LNCaP clone FGC (cell line): Measurements from ENCODE around the gene MYOF.
"Not testable (repeated sequence)": the region's sequence is repeated elsewhere in the genome, so short reads cannot be mapped to it uniquely, and the experiment has no call there.

Experiments used
- DNase-seq: peaks from one replicate; pipeline ENCODE4 v3.0.0-alpha.2; 2011; ENCODE audit warnings: low read depth
- H3K4me3 ChIP-seq: 2 replicates; pipeline ENCODE4 v1.5.1; 2011; ENCODE audit warnings: mild to moderate bottlenecking, low read depth, low read length, control low read depth
- CTCF ChIP-seq: IDR thresholded peaks from 2 replicates; pipeline ENCODE4 v1.5.1; 2012; ENCODE audit warnings: mild to moderate bottlenecking; ENCODE audit not compliant: control insufficient read depth, insufficient read depth; ENCODE audit errors: extremely low read depth

Gene MYOF

GRCh38 chr10:93445978-93446720 is 36.0 kb downstream of the MYOF start:
- H3K4me3 ChIP-seq: no peak overlapping the region; the same call in 1 of the 2 replicates
- no peak for TF ChIP-seq CTCF
- DNase-seq: no peak

GRCh38 chr10:93445097-93445960 is 36.8 kb downstream of the MYOF start:
- H3K4me3 ChIP-seq: no peak overlapping the region; the same call in 1 of the 2 replicates
- DNase-seq: peak; percentile 91

GRCh38 chr10:93443481-93443880 is 38.7 kb downstream of the MYOF start:
- H3K4me3 ChIP-seq: no peak overlapping the region
- no peak for TF ChIP-seq CTCF

More at GRCh38 chr10:93445097-93445960, 36.8 kb downstream of the MYOF start:
- TF ChIP-seq CTCF: no peak

GRCh38 chr10:93442721-93443120 is 39.4 kb downstream of the MYOF start:
- not testable (repeated sequence) for H3K4me3 ChIP-seq, DNase-seq

More at GRCh38 chr10:93443481-93443880, 38.7 kb downstream of the MYOF start:
- DNase-seq: no peak

GRCh38 chr10:93440591-93441091 is 41.5 kb downstream of the MYOF start:
- no peak for TF ChIP-seq CTCF
- no peak overlapping the region for H3K4me3 ChIP-seq
- no peak for DNase-seq

GRCh38 chr10:93438613-93439253 is 43.4 kb downstream of the MYOF start:
- DNase-seq: no peak
- H3K4me3 ChIP-seq: no peak overlapping the region
- TF ChIP-seq CTCF: no peak

- DNase-seq: no peak
- H3K4me3 ChIP-seq: no peak overlapping the region
- TF ChIP-seq CTCF: no peak
Observed at GRCh38 chr10:93437946-93438612, 44.1 kb downstream of the MYOF start.
